K562 (cell line): ENCODE results near the gene PACS1. TPM values are rescaled to one million over a fixed set of nuclear protein-coding genes. Genes with fewer than 3 reads are reported as not detected.

Source experiments
- ATAC-seq: fragments of 200-7000 bp; cut with Tn5 transposase; 3 replicates; pipeline ENCODE4 v1.9.1; 2020; ENCODE audit warnings: moderate library complexity
- BruUV-seq: library from RNA; stranded (reverse); fragments of 400-500 nt; replicated peaks from 2 replicates; lab custom pipeline; 2021; lab: Mats Ljungman, UMichigan
- CTCF ChIA-PET: fragments of 300-600 bp; formaldehyde crosslinking; extraction: SDS; loops from one replicate; lab custom pipeline; 2021; ENCODE audit warnings: low intra/inter-chr PET ratio; lab: Yijun Ruan, JAX
- POLR2A ChIA-PET: fragments of 300-600, 350-650 bp; sonication (Branson Sonifier 250); formaldehyde crosslinking; extraction: SDS; loops from one replicate; lab custom pipeline; 2021; ENCODE audit warnings: antibody characterized with exemption, inconsistent platforms; lab: Yijun Ruan, JAX
- DNase-seq, 4 experiments: peaks; one replicate each; pipeline versions ENCODE4 v3.0.0 to v3.0.0-alpha.2; 2011 to 2018; ENCODE audit warnings: low spot score in 3 of 4, mixed read lengths in 3 of 4; ENCODE audit errors: extremely low read depth in 1 of 4
- FAIRE-seq: peaks from 2 replicates; lab custom pipeline; 2011; peaks lifted over from hg19 to GRCh38; lab: Jason Lieb, UNC
- H2AFZ ChIP-seq: 2 replicates; pipeline ENCODE4 v1.6.0; 2011; ENCODE audit warnings: low read depth, low read length, control low read depth, inconsistent platforms
- H3K27ac ChIP-seq: fragments of 200-600 bp; 3 replicates; pipeline ENCODE4 v1.8.0; 2011; ENCODE audit warnings: low read depth, mild to moderate bottlenecking, control low read depth, inconsistent platforms, low read length, moderate library complexity, mixed read lengths; ENCODE audit errors: extremely low read depth
- H3K27me3 ChIP-seq, 2 experiments: fragments of 300-600 bp in 1 of 2; 2 replicates in 1 of 2; 3 replicates in 1 of 2; pipeline versions ENCODE4 v1.6.0 to v1.8.0; 2011; ENCODE audit warnings: inconsistent platforms in 2 of 2, low read length in 2 of 2, mild to moderate bottlenecking in 1 of 2, mixed read lengths in 1 of 2, moderate library complexity in 1 of 2; ENCODE audit not compliant: control insufficient read depth in 2 of 2, insufficient read depth in 2 of 2
- H3K36me3 ChIP-seq: fragments of 300-600 bp; 3 replicates; pipeline ENCODE4 v1.8.0; 2011; ENCODE audit warnings: mild to moderate bottlenecking, low read length, inconsistent platforms; ENCODE audit not compliant: control insufficient read depth, insufficient read depth
- H3K4me1 ChIP-seq, 2 experiments: fragments of 200-600 bp in 1 of 2; replicated peaks in 1 of 2; 2 replicates in 1 of 2; 3 replicates in 1 of 2; pipeline versions ENCODE4 v1.5.1 to v1.8.0; 2011; ENCODE audit warnings: inconsistent platforms in 2 of 2, low read length in 2 of 2, mild to moderate bottlenecking in 1 of 2, mixed read lengths in 1 of 2, moderate library complexity in 1 of 2; ENCODE audit not compliant: control insufficient read depth in 2 of 2, insufficient read depth in 2 of 2
- H3K4me2 ChIP-seq: 2 replicates; pipeline ENCODE4 v1.6.1; 2011; ENCODE audit warnings: low read length, control low read depth, inconsistent platforms, mixed read lengths; ENCODE audit not compliant: insufficient read depth
- H3K4me3 ChIP-seq: fragments of 200-600 bp; sonication (generic), shearing (Covaris generic); 2 replicates; pipeline ENCODE4 v1.5.1; 2016; ENCODE audit warnings: control low read depth, inconsistent platforms
- H3K79me2 ChIP-seq: fragments of 200-600 bp; 3 replicates; pipeline ENCODE4 v1.8.0; 2011; ENCODE audit warnings: low read length, inconsistent platforms; ENCODE audit not compliant: control insufficient read depth, insufficient read depth
- H3K9ac ChIP-seq, 2 experiments: 2 replicates each; pipeline versions ENCODE4 v1.6.0 to v1.6.1; 2011; ENCODE audit warnings: low read depth in 2 of 2, low read length in 2 of 2, control low read depth in 1 of 2, inconsistent platforms in 1 of 2, mild to moderate bottlenecking in 1 of 2, mixed read lengths in 1 of 2; ENCODE audit not compliant: insufficient read depth in 1 of 2
- H3K9me1 ChIP-seq: one replicate; pipeline ENCODE4 v1.6.0; 2011; ENCODE audit warnings: inconsistent platforms, mild to moderate bottlenecking, low read length, moderate library complexity; ENCODE audit not compliant: control insufficient read depth, insufficient read depth
- H3K9me3 ChIP-seq: replicated peaks from 2 replicates; pipeline ENCODE4 v1.5.1; 2011; ENCODE audit warnings: low read depth, low read length, inconsistent platforms; ENCODE audit not compliant: control insufficient read depth, insufficient read depth
- H4K20me1 ChIP-seq: replicated peaks from 2 replicates; pipeline ENCODE4 v1.6.1; 2011; ENCODE audit warnings: low read length, inconsistent platforms, mixed read lengths; ENCODE audit not compliant: control insufficient read depth, insufficient read depth
- CBFB ChIP-seq: sonication (generic); formaldehyde crosslinking; IDR thresholded peaks from 2 replicates; pipeline ENCODE4 v1.4.0; 2020; ENCODE audit warnings: mild to moderate bottlenecking, missing genetic modification reagents
- CXXC5 ChIP-seq: fragments of 250-450 bp; sonication (Bioruptor Pico); IDR thresholded peaks from 2 replicates; pipeline ENCODE4 v1.8.0; 2022; ENCODE audit warnings: inconsistent platforms, mild to moderate bottlenecking, moderate library complexity
- FOXJ2 ChIP-seq: fragments of 200-800 bp; sonication (Bioruptor generic); IDR thresholded peaks from 2 replicates; pipeline ENCODE4 v1.6.1; 2016; ENCODE audit warnings: missing genetic modification characterization, missing compliant biosample characterization
- WGBS: fragments of 100-300 bp; shearing (Covaris generic); methylation state at CpG from one replicate; pipeline ENCODE4 v1.1.6; 2016; ENCODE audit warnings: low coverage, mixed read lengths; ENCODE audit not compliant: insufficient coverage; ENCODE audit errors: missing lambda C conversion rate; 5-methylcytosine and 5-hydroxymethylcytosine counted together
- in situ Hi-C: fragments of 300-500 bp; cut with MboI; formaldehyde crosslinking; loops from 4 replicates; pipeline ENCODE4 v1.15.0; 2018; ENCODE audit warnings: inconsistent platforms, mixed read lengths
- intact Hi-C: fragments of 100-400 bp; cut with micrococcal nuclease; formaldehyde crosslinking; loops from 2 replicates; pipeline ENCODE4 v1.14.2; 2022
- polyA plus RNA-seq, 8 experiments: library from polyadenylated mRNA; depleted of rRNA in 4 of 8; stranded (reverse) in 5 of 8; unstranded in 3 of 8; fragments of >200 nt; fragmentation: Nextera tagmentation in 2 of 8; fragmentation: Illumina TruSeq in 1 of 8; extraction: Ambion mirVana in 2 of 8; extraction: Trizol in 1 of 8; gene quantifications; 2 replicates each; pipeline versions ENCODE4 v1.2.1 to v1.2.3, GENCODE V29; 2011 to 2014; ENCODE audit warnings: inconsistent platforms in 1 of 8, missing spikeins in 1 of 8
- total RNA-seq, 7 experiments: library from RNA; depleted of rRNA in 6 of 7; stranded (reverse); fragments of >200 nt in 6 of 7; fragmentation: Illumina TruSeq in 2 of 7; extraction: Trizol in 2 of 7; gene quantifications; 2 replicates each; pipeline versions ENCODE4 v1.2.1 to v1.2.3, GENCODE V29; 2011 to 2021; ENCODE audit warnings: low replicate concordance in 1 of 7

PACS1 gene
- total and polyA plus RNA-seq, 9 of the 15 experiments (the other 6 are each of a cell fraction or from before 2014, with no cell fraction given) = 0.34 to 28.1 (median 8.5) TPM

DNA sequence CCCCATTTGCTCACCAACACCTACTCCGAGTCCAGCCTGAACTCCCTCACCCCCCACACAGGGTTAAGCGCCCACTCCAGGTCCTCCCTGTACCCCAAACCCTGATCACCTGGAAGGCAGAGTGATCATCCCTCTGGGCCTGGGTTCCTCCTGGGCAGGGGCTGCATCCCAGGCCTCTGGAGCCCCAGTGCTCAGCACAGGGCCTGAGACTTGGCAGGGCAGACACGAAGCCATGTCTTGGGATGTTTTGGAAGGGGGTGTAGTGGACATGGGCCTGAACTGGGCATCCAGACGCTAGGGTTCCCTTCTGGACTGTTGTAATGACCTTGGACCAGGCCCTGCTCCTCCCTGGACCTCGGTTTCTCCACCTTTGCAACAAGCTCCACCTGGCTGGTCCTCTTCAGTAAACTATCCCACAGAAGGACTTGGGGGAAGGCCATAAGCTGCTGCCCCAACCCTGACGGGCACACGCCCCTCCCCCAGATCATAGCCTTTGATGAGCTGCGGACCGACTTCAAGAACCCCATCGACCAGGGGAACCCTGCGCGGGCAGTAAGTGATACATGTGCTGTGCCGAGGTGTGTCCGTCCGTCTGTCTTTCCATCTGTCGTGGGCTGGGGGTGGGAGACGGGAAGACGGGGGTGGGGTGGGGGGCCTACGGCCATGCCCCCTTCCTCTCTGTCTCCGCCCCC lies 211.8 kb downstream of the PACS1 start:
- ATAC-seq (no peak), FAIRE-seq (no peak), DNase-seq (no peak)
- Histone ChIP-seq H3K27me3 (no peaks in the 10 kb centered on the region), H3K4me2 (no peak overlapping the region), H3K79me2 (peaks cover 5% of the 10 kb centered on the region; the same call in 2 of the 3 replicates), H3K9ac (no peak overlapping the region), H3K36me3 (peaks cover 28% of the 10 kb centered on the region; the same call in 2 of the 3 replicates), H4K20me1 (peaks cover 23% of the 10 kb centered on the region), H3K27ac (no peak overlapping the region), H2AFZ (no peak overlapping the region), H3K9me3 (no peaks in the 10 kb centered on the region), H3K4me3 (no peak overlapping the region), H3K9me1 (peaks cover 4% of the 10 kb centered on the region), H3K4me1 (peaks cover 2 to 51% of the 10 kb centered on the region in 2 experiments; a peak in 3 of 5 replicates)
- in situ Hi-C loops = no loop called here
- CTCF ChIA-PET = interaction anchor here (1.1 to 1.2 kb wide), 2 partner anchors 46 to 59 kb away, joined by 5 to 6 read pairs; no protein-coding TSS in a partner anchor
- intact Hi-C loops = no loop called here
- BruUV-seq = no TSS peak
- WGBS = 48% methylated on average over 16 of the region's 20 CpGs
- TF ChIP-seq CBFB (CRISPR knock-in tag) (0 out of 2 replicates have a peak, but pooled peaks have one; percentile 20), CXXC5 (CRISPR knock-in tag) (no peak), FOXJ2 (peak; percentile 42; the same call in 1 of the 2 replicates)
- POLR2A ChIA-PET = interaction anchor here (0.6 to 3.7 kb wide), 5 partner anchors 8 to 413 kb away, joined by 3 to 21 read pairs (median 4); no protein-coding TSS in a partner anchor
